IMR-90 (cell line): Measurements from ENCODE around the gene ZC3HAV1L. TPM values are rescaled to one million over a fixed set of nuclear protein-coding genes. Genes with fewer than 3 reads are reported as not detected.

Source experiments
- ATAC-seq: fragments of 200-7000 bp; cut with Tn5 transposase; 2 replicates; pipeline ENCODE4 v1.9.1; 2020; ENCODE audit warnings: low read depth, mild to moderate bottlenecking, moderate library complexity
- BruUV-seq: library from RNA; stranded (reverse); fragments of 400-500 nt; replicated peaks from 2 replicates; lab custom pipeline; 2021; lab: Mats Ljungman, UMichigan
- CTCF ChIA-PET: fragments of 300-600 bp; formaldehyde crosslinking; extraction: SDS; loops from one replicate; lab custom pipeline; 2021; ENCODE audit warnings: antibody characterized with exemption; lab: Yijun Ruan, JAX
- POLR2A ChIA-PET: fragments of 300-600 bp; sonication (Branson Sonifier 250); formaldehyde crosslinking; loops from one replicate; lab custom pipeline; 2022; ENCODE audit warnings: antibody characterized with exemption; ENCODE audit not compliant: unreplicated experiment; lab: Charles Lee
- DNase-seq: peaks from one replicate; pipeline ENCODE4 v3.0.0; 2013
- H2AFZ ChIP-seq: replicated peaks from 2 replicates; pipeline ENCODE3; 2013; ENCODE audit warnings: low read length, mild to moderate bottlenecking; ENCODE audit not compliant: poor library complexity
- H2AK5ac ChIP-seq: 2 replicates; pipeline ENCODE4 v1.6.1; 2013; ENCODE audit warnings: low read depth, low read length, inconsistent platforms
- H2AK9ac ChIP-seq: replicated peaks from 2 replicates; pipeline ENCODE3; 2013; ENCODE audit warnings: mild to moderate bottlenecking, low read depth, low read length, moderate library complexity; ENCODE audit not compliant: poor library complexity
- H2BK120ac ChIP-seq: 2 replicates; pipeline ENCODE4 v1.6.1; 2013; ENCODE audit warnings: low read depth, low read length, inconsistent platforms
- H2BK15ac ChIP-seq: 3 replicates; pipeline ENCODE4 v1.6.1; 2013; ENCODE audit warnings: low read depth, low read length, inconsistent platforms
- H2BK20ac ChIP-seq: 2 replicates; pipeline ENCODE4 v1.6.1; 2013; ENCODE audit warnings: low read depth, mild to moderate bottlenecking, inconsistent platforms, low read length, moderate library complexity
- H2BK5ac ChIP-seq: 2 replicates; pipeline ENCODE4 v1.6.1; 2013; ENCODE audit warnings: mild to moderate bottlenecking, low read depth, low read length, inconsistent platforms; ENCODE audit not compliant: poor library complexity, severe bottlenecking
- H3K14ac ChIP-seq: replicated peaks from 2 replicates; pipeline ENCODE4 v1.6.1; 2013; ENCODE audit warnings: low read depth, low read length, inconsistent platforms
- H3K18ac ChIP-seq: 2 replicates; pipeline ENCODE4 v1.6.1; 2013; ENCODE audit warnings: low read depth, low read length, control low read depth
- H3K23ac ChIP-seq: 2 replicates; pipeline ENCODE4 v1.6.1; 2013; ENCODE audit warnings: low read depth, low read length, inconsistent platforms
- H3K27ac ChIP-seq: 2 replicates; pipeline ENCODE4 v1.5.1; 2013; ENCODE audit warnings: mild to moderate bottlenecking, control low read depth, low read length; ENCODE audit not compliant: insufficient read depth
- H3K27me3 ChIP-seq: 2 replicates; pipeline ENCODE4 v1.6.1; 2013; ENCODE audit warnings: low read length; ENCODE audit not compliant: control insufficient read depth, insufficient read depth
- H3K36me3 ChIP-seq: 2 replicates; pipeline ENCODE4 v1.6.1; 2013; ENCODE audit warnings: low read length, mixed read lengths; ENCODE audit not compliant: control insufficient read depth, insufficient read depth
- H3K4ac ChIP-seq: 2 replicates; pipeline ENCODE4 v1.6.1; 2013; ENCODE audit warnings: low read depth, low read length, inconsistent platforms
- H3K4me1 ChIP-seq: 2 replicates; pipeline ENCODE4 v1.6.1; 2013; ENCODE audit warnings: low read length, mixed read lengths; ENCODE audit not compliant: control insufficient read depth, insufficient read depth
- H3K4me2 ChIP-seq: 2 replicates; pipeline ENCODE4 v1.6.1; 2013; ENCODE audit warnings: low read depth, mild to moderate bottlenecking, control low read depth, low read length, moderate library complexity
- H3K4me3 ChIP-seq: 2 replicates; pipeline ENCODE4 v1.5.1; 2013; ENCODE audit warnings: low read depth, mild to moderate bottlenecking, control low read depth, low read length, moderate library complexity; ENCODE audit not compliant: insufficient read depth
- H3K56ac ChIP-seq: 2 replicates; pipeline ENCODE4 v1.6.1; 2013; ENCODE audit warnings: low read length, inconsistent platforms; ENCODE audit not compliant: insufficient read depth; ENCODE audit errors: extremely low read depth
- H3K79me1 ChIP-seq, 2 experiments: 2 replicates each; pipeline ENCODE4 v1.6.1; 2013; ENCODE audit warnings: low read length in 2 of 2, inconsistent platforms in 1 of 2, low read depth in 1 of 2
- H3K9ac ChIP-seq: 2 replicates; pipeline ENCODE4 v1.6.1; 2013; ENCODE audit warnings: low read depth, low read length, control low read depth
- H3K9me1 ChIP-seq: 2 replicates; pipeline ENCODE4 v1.6.1; 2013; ENCODE audit warnings: low read length, inconsistent platforms; ENCODE audit not compliant: insufficient read depth
- H3K9me3 ChIP-seq: 2 replicates; pipeline ENCODE4 v1.6.1; 2013; ENCODE audit warnings: low read length; ENCODE audit not compliant: control insufficient read depth, insufficient read depth
- H4K20me1 ChIP-seq: 2 replicates; pipeline ENCODE4 v1.6.1; 2013; ENCODE audit warnings: low read length, inconsistent platforms; ENCODE audit not compliant: insufficient read depth
- H4K5ac ChIP-seq: 2 replicates; pipeline ENCODE4 v1.6.1; 2013; ENCODE audit warnings: mild to moderate bottlenecking, low read depth, low read length, control low read depth
- H4K8ac ChIP-seq, 2 experiments: 2 replicates each; pipeline ENCODE4 v1.6.1; 2013; ENCODE audit warnings: low read depth in 2 of 2, low read length in 2 of 2, control low read depth in 1 of 2, inconsistent platforms in 1 of 2
- H4K91ac ChIP-seq: 2 replicates; pipeline ENCODE4 v1.6.1; 2013; ENCODE audit warnings: low read depth, low read length, inconsistent platforms; ENCODE audit not compliant: insufficient read depth
- CEBPB ChIP-seq: IDR thresholded peaks from 2 replicates; pipeline ENCODE4 v1.6.1; 2012; ENCODE audit warnings: low read depth, low read length, improper control_type of control experiment
- CHD1 ChIP-seq: IDR thresholded peaks from 2 replicates; pipeline ENCODE4 v1.6.1; 2012; ENCODE audit warnings: low read depth, low read length, improper control_type of control experiment
- MAFK ChIP-seq: IDR thresholded peaks from 2 replicates; pipeline ENCODE4 v1.6.1; 2012; ENCODE audit warnings: low read depth, low read length, improper control_type of control experiment
- MXI1 ChIP-seq: IDR thresholded peaks from 2 replicates; pipeline ENCODE4 v1.6.1; 2012; ENCODE audit warnings: low read depth, mild to moderate bottlenecking, low read length, moderate library complexity, borderline replicate concordance
- RAD21 ChIP-seq: IDR thresholded peaks from 2 replicates; pipeline ENCODE4 v1.6.1; 2012; ENCODE audit warnings: low read length, improper control_type of control experiment
- RCOR1 ChIP-seq: IDR thresholded peaks from 2 replicates; pipeline ENCODE4 v1.6.1; 2012; ENCODE audit warnings: mild to moderate bottlenecking, low read length, improper control_type of control experiment; ENCODE audit not compliant: insufficient replicate concordance
- RFX5 ChIP-seq: IDR thresholded peaks from 2 replicates; pipeline ENCODE4 v1.8.0; 2012; ENCODE audit warnings: low read depth, mild to moderate bottlenecking, low read length, moderate library complexity
- WGBS, 2 experiments: methylation state at CpG; one replicate each; pipeline versions ENCODE4 v1.1.5 to v1.1.7; 2013; ENCODE audit warnings: missing lambda C conversion rate in 2 of 2; ENCODE audit not compliant: insufficient read length in 1 of 2; ENCODE audit errors: extremely low coverage in 2 of 2; 5-methylcytosine and 5-hydroxymethylcytosine counted together
- dilution Hi-C: fragments of 300-500 bp; cut with HindIII; formaldehyde crosslinking; loops from one replicate; pipeline ENCODE4 v1.14.3; 2018; ENCODE audit warnings: low sequenced_read_pairs; ENCODE audit not compliant: unreplicated experiment
- in situ Hi-C: fragments of 300-500 bp; cut with MboI; formaldehyde crosslinking; loops from 3 replicates; pipeline ENCODE4 v1.14.3; 2019; ENCODE audit warnings: low sequenced_read_pairs, inconsistent platforms, mixed read lengths
- intact Hi-C: fragments of 100-400 bp; cut with micrococcal nuclease; formaldehyde crosslinking; loops from 2 replicates; pipeline ENCODE4 v1.10.0; 2022
- polyA plus RNA-seq, 3 experiments: library from polyadenylated mRNA; depleted of rRNA; stranded (reverse); fragments of >200 nt; gene quantifications; 2 replicates each; pipeline ENCODE4 v1.2.3, GENCODE V29; 2012; ENCODE audit warnings: low replicate concordance in 1 of 3
- total RNA-seq: library from RNA; depleted of rRNA; stranded (reverse); fragments of >200 nt; gene quantifications from 2 replicates; pipeline ENCODE4 v1.2.3, GENCODE V29; 2012

The ZC3HAV1L gene
- total and polyA plus RNA-seq, 2 of the 4 experiments (the other 2 are of a cell fraction): 4.5 to 9.4 TPM

- H4K91ac ChIP-seq: no peak overlapping the region
- peaks cover 23% of the 10 kb centered on the region for H3K36me3 ChIP-seq
- H2BK120ac ChIP-seq: no peak overlapping the region
- no peak overlapping the region for H2AFZ ChIP-seq
- no peak overlapping the region for H2BK20ac ChIP-seq
- no peak overlapping the region for H3K4me2 ChIP-seq
- H2BK5ac ChIP-seq: no peak overlapping the region
- H3K14ac ChIP-seq: no peak overlapping the region
- H4K5ac ChIP-seq: no peak overlapping the region
- TF ChIP-seq RAD21: no peak
- TF ChIP-seq MAFK: no peak
- TF ChIP-seq RFX5: no peak
- TF ChIP-seq CEBPB: no peak
- no peak for TF ChIP-seq CHD1
- TF ChIP-seq RCOR1: no peak
- TF ChIP-seq MXI1: no peak
- H3K9ac ChIP-seq: no peak overlapping the region
- H3K4me3 ChIP-seq: no peak overlapping the region
- dilution Hi-C loops: no loop called here
- H3K27me3 ChIP-seq: no peaks in the 10 kb centered on the region
- no peak overlapping the region for H3K27ac ChIP-seq
- H3K4me1 ChIP-seq: no peaks in the 10 kb centered on the region
- H2BK15ac ChIP-seq: no peak overlapping the region
- no peaks in the 10 kb centered on the region; a peak in 1 of 4 replicates for H3K79me1 ChIP-seq
- BruUV-seq: no TSS peak
- H3K56ac ChIP-seq: no peak overlapping the region
- no peak overlapping the region for H4K8ac ChIP-seq
- no peaks in the 10 kb centered on the region for H3K9me1 ChIP-seq
- no peak overlapping the region for H3K4ac ChIP-seq
- no peak overlapping the region for H3K18ac ChIP-seq
- ATAC-seq (no peak), DNase-seq (no peak)
- in situ Hi-C loops: no loop called here
- ChIA-PET POLR2A (no interaction called here), CTCF (interaction anchor here (0.6 to 3.0 kb wide), 2 partner anchors 9 to 162 kb away, joined by 3 to 14 read pairs; no protein-coding TSS in a partner anchor)
- H3K23ac ChIP-seq: no peak overlapping the region
- no peak overlapping the region for H2AK5ac ChIP-seq
- intact Hi-C loops: no loop called here
- peaks cover 2% of the 10 kb centered on the region; the same call in 1 of the 2 replicates for H3K9me3 ChIP-seq
- no peak overlapping the region for H2AK9ac ChIP-seq
- WGBS, 2 experiments: 63% methylated on average over 2 of the region's 9 CpGs; no CpG with 5 or more reads in 1 of the 2 experiments
- no peaks in the 10 kb centered on the region for H4K20me1 ChIP-seq
Measured at GRCh38 chr7:139066315-139066714, 30.5 kb upstream of the ZC3HAV1L start.
